ENCODE results near the gene BANF1. TPM values are rescaled to one million over a fixed set of nuclear protein-coding genes. Genes with fewer than 3 reads are reported as not detected.

Gene BANF1
- total and polyA plus RNA-seq, 2 donors (not counting 3 experiments of a cell fraction or from before 2014, with no cell fraction given) = 269 to 376 TPM

- Histone ChIP-seq H4K20me1 (replicated peaks; ENCODE audit: control insufficient read depth, extremely low read depth, insufficient read depth, low read length) (no peaks in the 10 kb centered on the region), H3K4me1 (ENCODE audit: control insufficient read depth, extremely low read depth, insufficient read depth, low read length) (peaks cover 29% of the 10 kb centered on the region), H3K4me3 (replicated peaks in 1 of 3; ENCODE audit: insufficient read depth in 1 of 3, low read depth in 1 of 3, low read length in 3 of 3) (no peak overlapping the region), H3K9me3 (replicated peaks; ENCODE audit: control insufficient read depth, insufficient read depth, low read length) (no peaks in the 10 kb centered on the region), H2AFZ (ENCODE audit: low read depth, low read length) (peak overlapping the region; percentile 43), H3K9me1 (replicated peaks; ENCODE audit: control insufficient read depth, extremely low read depth, insufficient read depth, low read length) (no peaks in the 10 kb centered on the region), H3K9ac (replicated peaks; ENCODE audit: extremely low read depth, insufficient read depth, low read length) (peak overlapping the region; percentile 24), H3K4me2 (ENCODE audit: insufficient read depth, low read length) (peak overlapping the region; percentile 17), H3K27me3 (ENCODE audit: control insufficient read depth in 2 of 2, insufficient read depth in 2 of 2, low read length in 2 of 2) (peaks cover 2% of the 10 kb centered on the region in 2 experiments), H3K36me3 (ENCODE audit: control insufficient read depth in 2 of 2, extremely low read depth in 1 of 2, insufficient read depth in 2 of 2, low read length in 2 of 2) (no peaks in the 10 kb centered on the region), H3K79me2 (ENCODE audit: control insufficient read depth, insufficient read depth, low read length) (no peaks in the 10 kb centered on the region), H3K27ac (ENCODE audit: insufficient read depth, low read depth, low read length) (peak overlapping the region; percentile 84)
- intact Hi-C loops (cut with micrococcal nuclease) = no loop called here
- dilution Hi-C loops (cut with MboI; ENCODE audit: extremely low pct_ligation_motif_present, low sequenced_read_pairs) = no loop called here
- CTCF ChIA-PET = interaction anchor here (0.9 to 1.8 kb wide), 4 partner anchors 11 to 125 kb away, joined by 4 to 5 read pairs (median 5); no protein-coding TSS in a partner anchor
- DNase-seq (ENCODE audit: low read depth, low spot score) (no peak), FAIRE-seq (no peak)
- TF ChIP-seq EZH2 (IDR thresholded peaks at IDR 0.05; ENCODE audit: borderline replicate concordance, low read depth, low read length, severe bottlenecking) (no peak), POLR2AphosphoS5 (IDR thresholded peaks at IDR 0.05; ENCODE audit: insufficient read depth, low read depth, low read length) (no peak), GATA2 (IDR thresholded peaks at IDR 0.05; ENCODE audit: insufficient read depth, insufficient read length, low read depth, low read length) (peak; percentile 9), MAX (IDR thresholded peaks at IDR 0.05; ENCODE audit: insufficient read depth, insufficient read length) (no peak), FOS (IDR thresholded peaks at IDR 0.05; ENCODE audit: borderline replicate concordance, insufficient read depth, low read length) (no peak)
- POLR2A ChIA-PET = no interaction called here
- BruUV-seq (replicated peaks) = no TSS peak
These were observed 13.9 kb downstream of the BANF1 start for GRCh38 chr11:66015936-66016792.

GRCh38 chr11:66016793-66017177 is 14.5 kb downstream of the BANF1 start:
- H3K4me3 ChIP-seq (replicated peaks in 1 of 3; ENCODE audit: insufficient read depth in 1 of 3, low read depth in 1 of 3, low read length in 3 of 3) = no peak overlapping the region
- ChIA-PET CTCF (no interaction called here), POLR2A (no interaction called here)
- DNase-seq (ENCODE audit: low read depth, low spot score) (no peak), FAIRE-seq (no peak)
- no peaks in the 10 kb centered on the region for H3K9me1 ChIP-seq (replicated peaks; ENCODE audit: control insufficient read depth, extremely low read depth, insufficient read depth, low read length)
- TF ChIP-seq FOS (IDR thresholded peaks at IDR 0.05; ENCODE audit: borderline replicate concordance, insufficient read depth, low read length) (no peak), GATA2 (IDR thresholded peaks at IDR 0.05; ENCODE audit: insufficient read depth, insufficient read length, low read depth, low read length) (no peak)
- H3K4me1 ChIP-seq (ENCODE audit: control insufficient read depth, extremely low read depth, insufficient read depth, low read length) = peaks cover 35% of the 10 kb centered on the region
- intact Hi-C loops (cut with micrococcal nuclease) = no loop called here
- H3K36me3 ChIP-seq (ENCODE audit: control insufficient read depth in 2 of 2, extremely low read depth in 1 of 2, insufficient read depth in 2 of 2, low read length in 2 of 2) = no peaks in the 10 kb centered on the region
- no peak overlapping the region for H3K4me2 ChIP-seq (ENCODE audit: insufficient read depth, low read length)
- H3K79me2 ChIP-seq (ENCODE audit: control insufficient read depth, insufficient read depth, low read length) = no peaks in the 10 kb centered on the region
- no peak overlapping the region for H2AFZ ChIP-seq (ENCODE audit: low read depth, low read length)
- no peaks in the 10 kb centered on the region for H4K20me1 ChIP-seq (replicated peaks; ENCODE audit: control insufficient read depth, extremely low read depth, insufficient read depth, low read length)
- no peaks in the 10 kb centered on the region for H3K9me3 ChIP-seq (replicated peaks; ENCODE audit: control insufficient read depth, insufficient read depth, low read length)
- dilution Hi-C loops (cut with MboI; ENCODE audit: extremely low pct_ligation_motif_present, low sequenced_read_pairs) = no loop called here
- H3K27me3 ChIP-seq (ENCODE audit: control insufficient read depth in 2 of 2, insufficient read depth in 2 of 2, low read length in 2 of 2) = no peaks in the 10 kb centered on the region
- BruUV-seq (replicated peaks) = no TSS peak
- no peak overlapping the region for H3K27ac ChIP-seq (ENCODE audit: insufficient read depth, low read depth, low read length)
- no peak overlapping the region for H3K9ac ChIP-seq (replicated peaks; ENCODE audit: extremely low read depth, insufficient read depth, low read length)

All from endothelial cell of umbilical vein (primary cell).